Measurements from ENCODE around the gene COL9A3.

- TF ChIP-seq CTCF (IDR thresholded peaks at IDR 0.05; ENCODE audit: poor library complexity, severe bottlenecking) (no peak), TAF1 (IDR thresholded peaks at IDR 0.05; ENCODE audit: low read depth) (no peak), EP300 (conservative IDR thresholded peaks at IDR 0.05; ENCODE audit: poor library complexity, severe bottlenecking) (no peak), RAD21 (conservative IDR thresholded peaks at IDR 0.05) (no peak), MXI1 (conservative IDR thresholded peaks at IDR 0.05; ENCODE audit: poor library complexity, severe bottlenecking) (no peak), EZH2 (IDR thresholded peaks at IDR 0.05; ENCODE audit: borderline replicate concordance, insufficient read depth, low read length, poor library complexity, severe bottlenecking) (no peak)
Observed at GRCh38 chr20:62834967-62835730, 18.3 kb downstream of the COL9A3 start.

Measured in neural cell (in vitro differentiated cells).